PC-3 (cell line): Measurements from ENCODE around the gene PHKB. TPM values are rescaled to one million over a fixed set of nuclear protein-coding genes. Genes with fewer than 3 reads are reported as not detected.

Experiments
- ATAC-seq: fragments of 200-7000 bp; cut with Tn5 transposase; 2 replicates; pipeline ENCODE4 v1.9.1; 2020; ENCODE audit warnings: mild to moderate bottlenecking, moderate library complexity
- BruUV-seq: library from RNA; stranded (reverse); fragments of 400-500 nt; replicated peaks from 2 replicates; lab custom pipeline; 2021; lab: Mats Ljungman, UMichigan
- CTCF ChIA-PET: fragments of 300-600 bp; sonication (Branson Sonifier 250); formaldehyde crosslinking; loops from one replicate; lab custom pipeline; 2022; ENCODE audit warnings: antibody characterized with exemption; lab: Charles Lee
- POLR2A ChIA-PET: fragments of 300-600 bp; sonication (Branson Sonifier 250); formaldehyde crosslinking; loops from one replicate; lab custom pipeline; 2022; ENCODE audit warnings: antibody characterized with exemption; ENCODE audit not compliant: unreplicated experiment; lab: Charles Lee
- DNase-seq: peaks from one replicate; pipeline ENCODE4 v3.0.0-alpha.2; 2015
- H2AFZ ChIP-seq: fragments of 300-600 bp; sonication (generic); 2 replicates; pipeline ENCODE4 v1.6.0; 2016; ENCODE audit warnings: antibody characterized with exemption, low read length
- H3F3A ChIP-seq: fragments of 300-600 bp; sonication (generic); one replicate; pipeline ENCODE4 v1.6.0; 2017; ENCODE audit warnings: antibody characterized with exemption, low read length, control low read depth, mild to moderate bottlenecking; ENCODE audit not compliant: unreplicated experiment
- H3K27ac ChIP-seq: fragments of 300-600 bp; sonication (generic); 2 replicates; pipeline ENCODE4 v1.5.1; 2016; ENCODE audit warnings: mild to moderate bottlenecking, low read length
- H3K27me3 ChIP-seq: fragments of 300-600 bp; sonication (generic); 2 replicates; pipeline ENCODE4 v1.6.1; 2016; ENCODE audit warnings: low read length, mixed read lengths
- H3K36me3 ChIP-seq: fragments of 300-600 bp; sonication (generic); 2 replicates; pipeline ENCODE4 v1.6.1; 2016; ENCODE audit warnings: low read depth, mixed run types, low read length, mixed read lengths
- H3K4me1 ChIP-seq: fragments of 300-600 bp; sonication (generic); 2 replicates; pipeline ENCODE4 v1.5.1; 2016; ENCODE audit warnings: low read length; ENCODE audit not compliant: insufficient read depth
- H3K4me2 ChIP-seq: fragments of 300-600 bp; sonication (generic); 2 replicates; pipeline ENCODE4 v1.6.0; 2016; ENCODE audit warnings: low read length
- H3K4me3 ChIP-seq: fragments of 300-600 bp; sonication (generic); 2 replicates; pipeline ENCODE4 v1.5.1; 2016; ENCODE audit warnings: mild to moderate bottlenecking, low read length, mixed read lengths
- H3K79me2 ChIP-seq: fragments of 300-600 bp; sonication (generic); 2 replicates; pipeline ENCODE4 v1.6.1; 2017; ENCODE audit warnings: low read length, mixed read lengths
- H3K9ac ChIP-seq: fragments of 300-600 bp; sonication (generic); 2 replicates; pipeline ENCODE4 v1.6.0; 2016; ENCODE audit warnings: mild to moderate bottlenecking, low read length
- H3K9me2 ChIP-seq: fragments of 300-600 bp; sonication (generic); replicated peaks from 2 replicates; pipeline ENCODE4 v1.6.1; 2016; ENCODE audit warnings: mixed run types, low read length, mixed read lengths
- H3K9me3 ChIP-seq: fragments of 300-600 bp; sonication (generic); 2 replicates; pipeline ENCODE4 v1.6.1; 2016; ENCODE audit warnings: low read length, mixed read lengths
- H4K20me1 ChIP-seq: fragments of 300-600 bp; sonication (generic); 2 replicates; pipeline ENCODE4 v1.6.1; 2016; ENCODE audit warnings: low read length, mixed read lengths
- CTCF ChIP-seq: fragments of 300-600 bp; sonication (generic); conservative IDR thresholded peaks from 2 replicates; pipeline ENCODE4 v1.5.1; 2017; ENCODE audit warnings: antibody characterized with exemption, low read depth, mild to moderate bottlenecking, low read length
- EZH2 ChIP-seq: fragments of 300-600 bp; sonication (generic); IDR thresholded peaks from one replicate; pipeline ENCODE4 v1.6.1; 2017; ENCODE audit warnings: antibody characterized with exemption, mild to moderate bottlenecking, low read length; ENCODE audit not compliant: unreplicated experiment
- EZH2phosphoT487 ChIP-seq: fragments of 300-600 bp; sonication (generic); IDR thresholded peaks from 2 replicates; pipeline ENCODE4 v1.6.1; 2018; ENCODE audit warnings: mild to moderate bottlenecking, antibody characterized with exemption, low read length, borderline replicate concordance
- intact Hi-C: fragments of 100-400 bp; cut with micrococcal nuclease; formaldehyde crosslinking; loops from 2 replicates; pipeline ENCODE4 v1.9.0; 2023
- total RNA-seq: library from RNA; depleted of rRNA; stranded (reverse); fragments of >200 nt; gene quantifications from 2 replicates; pipeline ENCODE4 v1.2.3, GENCODE V29; 2014

The PHKB gene
- total RNA-seq, 1 experiment from 2014 or later = 31.8 TPM

- H3K9me2 ChIP-seq = no peaks in the 10 kb centered on the region
- CTCF ChIA-PET = no interaction called here
These were observed 14.7 kb upstream of the PHKB start for GRCh38 chr16:47446431-47446830.

GRCh38 chr16:47448830-47449575, 12.1 kb upstream of the PHKB start:
- BruUV-seq = no TSS peak
- Histone ChIP-seq H2AFZ (no peak overlapping the region), H3K9me3 (no peaks in the 10 kb centered on the region), H4K20me1 (no peaks in the 10 kb centered on the region), H3F3A (no peaks in the 10 kb centered on the region), H3K4me2 (no peak overlapping the region), H3K9ac (no peak overlapping the region), H3K27ac (no peak overlapping the region), H3K36me3 (peaks cover 4% of the 10 kb centered on the region; the same call in 1 of the 2 replicates), H3K27me3 (no peaks in the 10 kb centered on the region), H3K4me3 (no peak overlapping the region), H3K4me1 (no peaks in the 10 kb centered on the region), H3K79me2 (no peaks in the 10 kb centered on the region), H3K9me2 (no peaks in the 10 kb centered on the region)
- POLR2A ChIA-PET = interaction anchor here (0.6 kb wide), 1 partner anchor 757 kb away, joined by 4 read pairs; no protein-coding TSS in a partner anchor
- DNase-seq = no peak
- ATAC-seq = no peak
- CTCF ChIA-PET = no interaction called here
- no peak for TF ChIP-seq EZH2phosphoT487
- no peak for TF ChIP-seq EZH2
- TF ChIP-seq CTCF = no peak
- intact Hi-C loops = no loop called here

More at GRCh38 chr16:47446431-47446830, 14.7 kb upstream of the PHKB start:
- Histone ChIP-seq H3K36me3 (peaks cover 4% of the 10 kb centered on the region; the same call in 1 of the 2 replicates), H3K4me2 (no peak overlapping the region), H3K4me3 (no peak overlapping the region), H3K9ac (no peak overlapping the region), H3K4me1 (no peaks in the 10 kb centered on the region), H3K9me3 (no peaks in the 10 kb centered on the region), H4K20me1 (no peaks in the 10 kb centered on the region), H3K79me2 (no peaks in the 10 kb centered on the region), H3K27ac (no peak overlapping the region), H3F3A (no peaks in the 10 kb centered on the region), H3K27me3 (no peaks in the 10 kb centered on the region), H2AFZ (no peak overlapping the region)
- no TSS peak for BruUV-seq
- POLR2A ChIA-PET = no interaction called here
- ATAC-seq = no peak
- DNase-seq = no peak
- intact Hi-C loops = no loop called here
- TF ChIP-seq EZH2 (no peak), CTCF (no peak), EZH2phosphoT487 (no peak)

GRCh38 chr16:47449788-47450187, 11.3 kb upstream of the PHKB start:
- Histone ChIP-seq H3F3A (no peaks in the 10 kb centered on the region), H3K27ac (no peak overlapping the region), H3K36me3 (peaks cover 4% of the 10 kb centered on the region; the same call in 1 of the 2 replicates), H3K79me2 (no peaks in the 10 kb centered on the region), H3K27me3 (no peaks in the 10 kb centered on the region), H4K20me1 (no peaks in the 10 kb centered on the region), H3K9me2 (no peaks in the 10 kb centered on the region), H3K9me3 (no peaks in the 10 kb centered on the region), H3K4me3 (no peak overlapping the region), H3K9ac (no peak overlapping the region), H3K4me1 (no peaks in the 10 kb centered on the region), H2AFZ (no peak overlapping the region), H3K4me2 (no peak overlapping the region)
- TF ChIP-seq CTCF = no peak
- no peak for TF ChIP-seq EZH2
- no peak for TF ChIP-seq EZH2phosphoT487
- intact Hi-C loops = no loop called here
- BruUV-seq = no TSS peak
- CTCF ChIA-PET = no interaction called here
- DNase-seq (no peak), ATAC-seq (no peak)
- POLR2A ChIA-PET = no interaction called here
